GM12873 (cell line): ENCODE measurements around the gene CRIP3.

ENCODE experiments used
- TF ChIP-seq, protein P1 (sequence below): IDR thresholded peaks from 2 replicates; pipeline ENCODE4 v1.5.1; 2012; ENCODE audit warnings: low read depth, mild to moderate bottlenecking, moderate library complexity, low read length, control low read depth; ENCODE audit not compliant: insufficient read depth; ENCODE audit errors: missing control alignments

Gene CRIP3

DNA sequence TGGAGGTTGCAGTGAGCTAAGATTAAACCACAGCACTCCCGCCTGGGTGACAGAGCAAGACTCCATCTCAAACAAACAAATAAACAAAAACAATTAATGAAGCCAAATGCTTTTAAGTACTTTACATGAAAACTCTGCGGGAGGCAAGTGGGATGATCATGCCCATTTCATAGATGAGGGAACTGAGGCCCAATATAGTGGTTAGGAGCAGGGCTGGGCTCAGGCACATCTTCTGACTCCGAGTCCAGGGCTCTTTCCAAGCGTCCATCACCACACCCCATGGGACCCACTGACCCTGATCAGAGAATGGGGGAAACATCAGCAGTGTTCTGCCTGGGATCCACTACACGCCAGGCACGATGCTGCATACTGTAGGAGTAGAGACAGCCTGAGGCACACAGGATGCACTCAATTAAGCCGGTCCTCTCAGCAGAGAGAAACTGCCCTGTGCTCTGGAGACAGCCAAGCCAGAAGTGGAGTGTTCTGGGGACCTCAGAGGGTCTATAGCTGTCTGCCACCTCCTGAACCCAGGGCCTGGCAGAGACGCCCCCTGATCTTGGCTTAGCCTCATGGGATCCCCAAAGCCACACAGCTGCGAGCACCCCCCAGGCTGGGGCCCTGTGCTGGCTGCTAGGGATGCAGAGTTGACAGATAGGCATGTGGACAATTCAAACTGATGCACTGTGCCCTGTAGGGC lies 51.8 kb downstream of the CRIP3 start:
- TF ChIP-seq, protein P1, sequence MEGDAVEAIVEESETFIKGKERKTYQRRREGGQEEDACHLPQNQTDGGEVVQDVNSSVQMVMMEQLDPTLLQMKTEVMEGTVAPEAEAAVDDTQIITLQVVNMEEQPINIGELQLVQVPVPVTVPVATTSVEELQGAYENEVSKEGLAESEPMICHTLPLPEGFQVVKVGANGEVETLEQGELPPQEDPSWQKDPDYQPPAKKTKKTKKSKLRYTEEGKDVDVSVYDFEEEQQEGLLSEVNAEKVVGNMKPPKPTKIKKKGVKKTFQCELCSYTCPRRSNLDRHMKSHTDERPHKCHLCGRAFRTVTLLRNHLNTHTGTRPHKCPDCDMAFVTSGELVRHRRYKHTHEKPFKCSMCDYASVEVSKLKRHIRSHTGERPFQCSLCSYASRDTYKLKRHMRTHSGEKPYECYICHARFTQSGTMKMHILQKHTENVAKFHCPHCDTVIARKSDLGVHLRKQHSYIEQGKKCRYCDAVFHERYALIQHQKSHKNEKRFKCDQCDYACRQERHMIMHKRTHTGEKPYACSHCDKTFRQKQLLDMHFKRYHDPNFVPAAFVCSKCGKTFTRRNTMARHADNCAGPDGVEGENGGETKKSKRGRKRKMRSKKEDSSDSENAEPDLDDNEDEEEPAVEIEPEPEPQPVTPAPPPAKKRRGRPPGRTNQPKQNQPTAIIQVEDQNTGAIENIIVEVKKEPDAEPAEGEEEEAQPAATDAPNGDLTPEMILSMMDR = no peak
